NCI-H524 (cell line): ENCODE measurements around the gene CFAP46.
"Not testable (repeated sequence)": the region's sequence is repeated elsewhere in the genome, so short reads cannot be mapped to it uniquely, and the experiment has no call there.

Experiments used
- DNase-seq, 2 experiments: peaks; one replicate each; lab custom pipeline; 2025; lab: John Stamatoyannopoulos, UW

The CFAP46 gene

DNA sequence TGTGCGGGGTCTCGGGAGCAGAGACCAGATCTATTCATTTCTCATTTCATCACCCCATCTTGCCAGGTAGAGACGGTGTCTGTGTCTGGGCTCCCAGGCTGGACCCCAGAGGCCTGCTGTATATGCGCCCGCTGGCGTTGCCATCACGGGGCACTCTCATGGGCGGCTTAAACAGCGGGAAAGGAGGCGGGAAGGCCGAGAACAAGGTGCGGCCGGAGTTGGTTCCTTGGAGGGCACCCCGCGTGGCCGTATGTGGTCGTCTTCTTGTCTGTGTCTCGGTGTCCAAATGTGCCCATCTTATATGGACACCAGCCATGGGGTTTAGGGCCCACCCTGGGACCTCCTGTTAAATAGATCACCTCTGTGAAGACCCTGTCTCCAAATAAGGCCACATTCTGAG lies 2.1 kb upstream of the CFAP46 start:
- DNase-seq, result no peak

DNA sequence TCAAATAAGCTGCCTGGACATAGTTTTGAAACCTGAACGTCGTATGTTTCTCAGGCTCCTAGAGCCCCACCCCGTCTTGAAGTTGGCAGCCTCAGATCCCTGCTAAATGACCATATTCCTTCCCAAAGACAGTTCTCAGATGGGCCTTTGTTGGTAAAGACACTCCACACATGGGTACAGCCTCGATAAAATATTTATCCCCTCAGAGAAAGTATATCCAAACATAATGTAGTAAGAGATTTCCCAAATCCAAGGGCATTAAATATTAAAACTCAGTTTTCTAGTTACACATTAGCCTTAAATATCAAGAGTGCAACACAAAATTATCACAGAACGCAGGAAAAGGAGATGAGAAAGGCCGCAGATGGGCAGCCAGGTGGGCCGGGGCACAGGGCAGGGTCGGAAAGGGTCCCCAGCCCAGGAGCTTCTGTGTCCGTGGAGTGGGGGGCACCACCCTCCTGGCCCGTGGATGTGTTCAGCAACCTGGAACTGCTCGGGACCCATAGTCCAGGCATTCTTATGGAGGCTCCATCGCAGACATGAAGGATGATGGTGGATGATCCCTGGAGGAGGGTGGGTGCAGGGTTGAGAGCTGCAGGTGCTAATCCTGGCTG lies 1.5 kb upstream of the CFAP46 start:
- DNase-seq, result no peak

DNA sequence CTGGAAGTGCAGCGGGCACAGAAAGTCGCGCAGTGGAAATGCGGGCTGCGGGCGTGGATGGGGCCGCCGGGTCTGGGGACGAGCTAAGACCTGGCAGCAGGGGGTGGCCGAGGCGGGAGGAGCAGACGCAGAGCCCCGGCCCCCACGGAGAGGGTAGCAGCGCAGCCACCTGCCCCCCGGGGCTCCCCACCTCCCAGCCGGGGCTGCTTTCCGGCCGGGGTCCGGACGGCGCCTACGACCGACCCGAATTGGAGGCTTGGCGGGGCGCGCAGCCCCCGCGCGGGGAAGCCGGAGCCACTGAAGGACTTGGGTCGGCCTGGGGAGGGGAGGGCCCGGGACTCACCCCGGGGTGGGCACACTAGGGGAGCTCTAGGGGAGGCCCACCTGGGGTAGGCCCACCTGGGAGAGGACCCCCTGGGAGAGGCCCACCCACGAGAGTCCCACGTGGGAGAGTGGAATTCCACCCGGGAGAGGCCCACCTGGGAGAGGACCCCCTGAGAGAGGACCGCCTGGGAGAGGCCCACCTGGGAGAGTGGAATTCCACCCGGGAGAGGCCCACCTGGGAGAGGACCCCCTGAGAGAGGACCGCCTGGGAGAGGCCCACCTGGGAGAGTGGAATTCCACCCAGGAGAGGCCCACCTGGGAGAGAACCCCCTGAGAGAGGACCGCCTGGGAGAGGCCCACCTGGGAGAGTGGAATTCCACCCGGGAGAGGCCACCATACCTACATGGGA lies 854 bp upstream of the CFAP46 start:
- no peak for DNase-seq

- DNase-seq, result no peak
Measured at GRCh38 chr10:132941640-132942051, 724 bp downstream of the CFAP46 start.

DNA sequence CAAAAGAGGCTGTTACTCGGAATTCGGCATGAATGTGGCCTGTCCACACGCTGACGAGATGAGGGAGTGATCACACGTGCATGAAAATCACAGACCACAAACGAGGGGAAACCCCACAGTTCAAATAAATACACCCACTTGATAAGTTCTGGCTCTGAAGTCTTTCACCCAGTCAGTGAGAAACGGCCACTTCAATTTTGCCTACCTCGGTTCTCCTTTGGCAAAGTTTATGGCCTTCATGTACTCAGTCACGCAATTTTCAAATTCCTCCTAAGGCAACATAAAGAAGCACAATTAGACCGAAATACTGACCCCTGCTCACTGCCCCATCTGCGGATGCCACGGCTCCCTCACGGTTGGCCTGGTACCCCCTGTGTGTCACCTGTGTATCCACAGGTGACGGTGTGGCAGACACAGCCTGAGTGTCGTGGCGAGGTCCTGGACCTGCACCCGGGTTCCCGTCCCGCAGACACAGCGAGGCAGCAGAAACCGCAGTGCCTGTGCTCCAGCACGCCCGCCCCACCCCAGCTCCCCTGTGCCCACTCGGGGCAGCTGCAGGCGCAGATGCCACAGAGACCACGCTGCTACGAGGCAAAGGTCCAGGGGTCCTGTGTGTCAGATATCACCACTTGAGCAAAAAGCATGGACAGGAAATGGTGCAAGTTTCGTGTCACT lies 1.4 kb downstream of the CFAP46 start:
- no peak for DNase-seq

DNA sequence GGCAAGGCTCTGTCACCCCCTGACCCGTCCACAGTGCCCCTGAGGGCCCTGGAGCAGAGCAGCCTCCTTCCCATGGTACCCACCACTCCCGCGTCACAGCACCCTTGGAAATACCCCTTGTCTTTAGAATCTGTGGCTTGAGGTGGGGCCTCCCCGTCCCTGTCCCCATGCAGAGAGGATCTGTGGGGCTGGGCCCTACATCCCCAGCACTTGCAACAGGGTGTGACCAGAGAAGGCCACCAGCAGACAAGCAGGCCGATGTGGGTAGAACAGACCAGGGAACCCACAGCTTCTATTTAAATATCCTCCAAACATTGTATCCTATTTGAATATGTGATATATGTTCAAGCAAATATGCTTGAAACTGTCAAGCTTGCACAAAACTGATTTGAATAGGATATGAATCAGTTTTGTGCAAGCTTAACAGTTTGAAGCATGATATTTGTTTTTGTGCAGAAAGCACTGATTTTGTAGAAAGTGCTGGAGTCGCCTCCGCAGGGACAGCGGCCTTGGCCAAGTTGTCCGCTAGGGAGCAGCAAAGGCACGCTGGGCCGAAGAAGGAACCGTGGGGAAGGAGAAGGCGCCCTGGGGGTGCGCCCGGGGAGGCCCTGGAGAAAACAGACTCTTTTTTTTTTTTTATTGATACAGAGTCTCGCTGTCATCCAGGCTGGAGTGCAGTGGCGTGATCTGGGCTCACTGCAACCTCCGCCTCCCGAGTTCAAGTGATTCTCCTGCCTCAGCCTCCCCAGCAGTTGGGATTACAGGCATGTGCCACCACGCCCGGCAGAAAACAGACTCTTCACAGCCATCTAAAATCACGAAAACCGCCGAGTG lies 2.2 kb downstream of the CFAP46 start:
- DNase-seq, result peak in 1 of 2 experiments; percentile 1

DNA sequence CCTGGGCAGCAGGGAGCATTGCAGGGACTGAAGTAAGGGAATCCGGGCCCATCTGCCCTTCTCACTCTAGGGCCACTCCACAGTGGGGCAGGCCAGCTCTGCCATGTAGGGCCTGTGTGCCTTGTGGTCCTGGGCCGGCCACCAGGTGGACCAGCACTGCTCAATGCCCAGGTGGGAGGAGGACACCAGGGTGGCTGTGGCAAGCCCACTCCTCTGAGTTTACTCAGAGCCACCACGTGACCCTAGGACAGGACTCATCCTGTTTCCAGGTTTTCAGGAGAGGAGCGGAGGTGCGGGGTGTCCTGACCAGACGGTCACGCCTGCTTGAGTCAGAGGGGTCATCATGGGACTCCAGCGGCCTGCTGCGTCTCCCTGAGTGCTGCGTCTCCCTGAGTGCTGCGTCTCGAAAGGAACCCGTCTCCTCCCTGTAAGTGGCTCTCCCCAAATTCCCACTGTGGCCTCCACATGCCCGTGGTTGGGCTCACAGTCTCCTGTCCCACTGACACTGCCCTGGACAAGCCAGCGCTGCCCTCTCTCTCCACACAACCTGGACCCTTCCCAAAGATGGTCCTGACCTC lies 2.9 kb downstream of the CFAP46 start:
- DNase-seq, result no peak

DNA sequence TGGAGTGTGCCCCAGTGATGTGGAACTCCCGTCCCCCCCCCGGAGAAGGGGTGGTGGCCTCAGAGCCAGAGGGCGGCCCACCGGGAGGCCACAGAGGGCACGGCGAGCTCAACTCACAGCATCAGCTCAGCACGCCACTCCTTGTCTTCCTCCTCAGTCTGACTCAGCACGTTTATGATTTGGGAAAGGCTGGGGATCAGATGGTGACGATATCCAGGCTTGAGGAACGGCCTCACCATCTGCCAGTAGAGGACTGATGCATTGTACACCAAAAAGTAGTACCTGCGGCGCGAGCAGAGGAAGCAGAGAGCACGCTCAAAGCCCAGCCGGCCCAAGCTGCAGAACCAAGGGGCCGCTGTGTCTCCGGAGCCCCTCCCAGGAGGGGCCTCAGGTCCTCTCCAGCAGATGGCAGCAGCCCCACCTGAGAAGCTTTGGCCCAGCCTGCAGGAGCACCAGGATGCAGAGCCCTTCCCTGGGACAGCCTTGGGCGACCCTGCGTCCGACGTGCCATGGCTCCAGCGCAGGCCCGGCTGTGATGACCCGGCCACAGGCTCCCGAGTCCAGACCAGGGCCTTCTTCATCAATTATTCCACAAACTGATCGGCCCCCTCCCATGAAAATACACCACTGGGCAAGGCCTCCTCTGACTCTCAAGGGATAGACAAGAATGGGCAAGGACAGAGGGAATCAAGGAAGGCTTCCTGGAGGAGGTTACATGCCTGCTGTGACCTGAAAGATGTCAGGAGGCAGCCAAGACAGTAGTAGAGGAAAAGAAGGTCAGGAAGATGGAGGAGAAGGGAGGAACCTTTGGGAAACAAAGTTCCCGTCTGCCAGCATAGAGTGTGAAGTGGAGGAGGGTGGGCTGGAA lies 3.7 kb downstream of the CFAP46 start:
- DNase-seq, result peak in 1 of 2 experiments; percentile 19

DNA sequence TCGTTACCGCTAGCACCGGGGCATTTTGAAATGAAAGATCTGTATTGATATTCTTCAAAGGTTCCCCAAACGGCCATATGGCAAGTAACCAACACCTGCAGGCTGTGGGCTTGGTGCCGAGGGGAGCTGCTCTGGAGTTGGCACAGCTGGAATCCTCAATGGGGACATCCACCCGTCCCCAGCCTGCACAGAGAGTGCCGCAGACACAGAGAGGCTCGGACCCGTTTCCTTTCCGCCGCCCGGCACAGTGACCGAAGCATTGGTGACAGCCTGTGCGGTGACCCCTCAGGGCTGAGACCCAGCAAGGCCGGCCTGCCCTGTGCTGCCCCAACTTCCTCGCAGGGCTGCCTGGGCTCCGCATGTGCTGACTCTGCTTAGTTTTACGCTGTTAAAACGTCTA lies 4.5 kb downstream of the CFAP46 start:
- no peak for DNase-seq

- no peak for DNase-seq
Measured at GRCh38 chr10:132934953-132935352, 7.4 kb downstream of the CFAP46 start.

DNA sequence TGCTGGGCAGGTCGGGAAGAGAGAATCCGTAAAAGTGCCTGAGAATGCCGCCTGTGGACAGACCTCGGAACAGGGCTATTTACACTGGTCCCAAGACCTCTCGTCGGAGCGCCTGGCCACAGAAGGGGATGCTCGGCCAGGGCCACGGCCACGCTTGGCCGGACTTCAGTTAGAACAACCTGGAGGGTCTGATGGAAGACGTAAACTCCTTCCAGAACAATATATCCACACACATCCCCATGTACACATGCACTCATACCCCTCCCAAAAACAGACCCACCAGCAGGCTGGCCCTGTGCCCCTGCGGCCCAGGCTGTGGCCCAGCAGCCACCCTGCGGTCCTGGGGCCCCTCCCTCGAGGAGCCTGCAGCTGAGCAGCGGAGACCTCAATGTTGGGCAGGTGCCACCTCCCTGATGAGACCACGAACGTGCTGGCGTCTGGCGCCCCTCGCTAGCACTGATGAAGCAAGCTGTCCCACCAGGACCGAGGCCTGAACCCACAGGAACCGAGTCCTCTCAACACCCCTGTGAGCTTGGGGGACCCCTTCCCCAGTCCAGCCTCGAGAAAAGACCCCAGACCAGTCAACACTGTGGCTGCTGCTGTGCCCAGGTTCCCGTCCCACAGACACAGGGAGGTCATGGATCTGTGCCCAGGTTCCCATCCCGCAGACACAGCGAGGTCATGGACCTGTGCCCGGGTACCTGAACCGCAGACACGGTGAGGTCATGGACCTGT lies 8.9 kb downstream of the CFAP46 start:
- no peak for DNase-seq

DNA sequence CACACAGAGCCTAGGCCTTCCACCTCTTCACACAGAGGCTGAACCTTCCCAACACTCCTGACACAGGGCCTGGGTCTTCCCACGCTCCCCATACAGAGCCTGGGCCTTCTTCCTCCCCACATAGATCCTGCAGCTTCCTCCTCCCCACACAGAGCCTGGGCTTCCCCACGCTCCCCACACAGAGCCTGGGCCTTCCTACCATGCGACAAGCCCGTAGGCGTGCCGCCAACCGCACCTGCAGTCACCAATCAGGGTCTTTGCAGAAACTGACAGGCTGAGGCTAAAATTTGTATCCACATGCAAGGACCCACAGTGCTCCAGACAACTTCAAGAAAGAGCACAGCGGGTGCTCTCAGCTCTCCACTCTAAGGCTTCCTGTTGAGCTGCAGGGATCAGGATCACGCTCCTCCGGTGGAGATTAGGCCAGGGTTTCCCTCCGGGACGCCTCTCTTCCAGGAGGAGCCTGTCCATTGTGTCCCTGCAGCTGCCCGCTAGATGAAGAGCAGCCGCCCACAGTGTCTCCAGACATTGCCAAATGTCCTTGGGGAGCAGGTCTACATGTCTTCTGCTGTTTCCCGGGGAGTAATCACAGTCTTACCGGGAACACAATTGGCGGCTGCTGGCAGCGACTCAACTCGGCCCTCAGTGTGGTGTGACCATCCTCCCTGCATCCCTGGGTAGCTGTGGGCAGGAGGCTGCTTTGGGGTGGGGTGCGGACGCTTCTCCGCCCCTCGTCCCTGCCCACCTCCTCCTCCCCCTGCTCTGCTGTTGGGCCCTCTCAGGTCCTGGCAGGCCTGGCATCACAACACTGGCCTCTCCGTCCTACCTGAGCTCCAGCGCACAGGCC lies 9.7 kb downstream of the CFAP46 start:
- DNase-seq, result no peak

GRCh38 chr10:132931258-132932250 lies 10.8 kb downstream of the CFAP46 start:
- DNase-seq, result not testable (repeated sequence)

- not testable (repeated sequence) for DNase-seq
Measured at GRCh38 chr10:132930701-132931100, 11.7 kb downstream of the CFAP46 start.

GRCh38 chr10:132929953-132930548 lies 12.3 kb downstream of the CFAP46 start:
- no peak for DNase-seq

DNA sequence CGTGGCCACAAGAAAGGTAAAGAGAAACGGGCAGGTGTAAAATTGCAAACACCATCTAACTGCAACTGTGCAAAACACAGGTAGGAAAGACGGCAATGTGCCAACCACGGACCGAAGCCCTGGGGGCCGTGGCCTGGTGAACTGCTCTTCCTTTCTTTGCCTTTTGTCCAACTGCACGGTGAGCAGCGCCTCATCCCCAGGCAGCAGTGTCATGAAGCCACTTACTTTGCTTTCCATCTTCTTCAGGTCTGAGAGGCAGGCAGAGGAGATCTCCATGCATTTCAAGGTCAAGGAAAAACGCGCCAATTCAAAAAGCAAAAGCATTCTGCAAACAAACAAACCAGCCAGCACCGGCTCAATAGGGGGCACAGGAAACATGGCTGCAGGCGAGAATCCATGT lies 12.9 kb downstream of the CFAP46 start:
- DNase-seq, result no peak

GRCh38 chr10:132928261-132928660 lies 14.1 kb downstream of the CFAP46 start:
- no peak for DNase-seq

DNA sequence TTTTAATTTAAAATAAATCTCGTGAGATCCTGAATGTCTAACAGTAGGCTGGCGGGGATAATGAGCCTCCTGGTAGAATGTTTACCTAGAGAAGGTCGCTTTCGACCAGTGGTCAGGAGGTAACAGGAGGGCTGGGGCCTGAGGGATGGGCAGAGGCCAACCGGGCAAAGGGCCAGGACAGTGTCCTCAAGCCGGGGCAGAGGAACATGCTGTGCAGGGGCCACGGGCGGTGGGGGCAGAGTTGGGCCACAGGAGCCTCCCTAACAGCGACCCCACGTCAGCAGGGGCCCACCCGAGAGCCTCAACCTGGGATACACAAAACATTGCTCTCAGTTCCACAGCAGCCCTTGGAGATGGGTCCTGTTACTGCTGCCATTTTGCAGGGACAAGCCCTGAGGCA lies 14.5 kb downstream of the CFAP46 start:
- no peak for DNase-seq
